HepG2 (cell line): ENCODE data around the gene ATP6V1D. TPM values are rescaled to one million over a fixed set of nuclear protein-coding genes. Genes with fewer than 3 reads are reported as not detected.
"Not testable (repeated sequence)": the region's sequence is repeated elsewhere in the genome, so short reads cannot be mapped to it uniquely, and the experiment has no call there.

Experiments
- ATAC-seq: fragments of 200-7000 bp; cut with Tn5 transposase; 3 replicates; pipeline ENCODE4 v1.9.1; 2020; ENCODE audit warnings: mild to moderate bottlenecking, moderate library complexity
- BruUV-seq: library from RNA; stranded (reverse); fragments of 400-500 nt; replicated peaks from 2 replicates; lab custom pipeline; 2021; lab: Mats Ljungman, UMichigan
- CTCF ChIA-PET: fragments of 300-600 bp; formaldehyde crosslinking; extraction: SDS; loops from one replicate; lab custom pipeline; 2021; ENCODE audit warnings: low total read pairs, inconsistent platforms, low intra/inter-chr PET ratio; lab: Yijun Ruan, JAX
- POLR2A ChIA-PET: fragments of 350-600 bp; sonication (Branson Sonifier 250); formaldehyde crosslinking; loops from one replicate; lab custom pipeline; 2020; ENCODE audit warnings: antibody characterized with exemption, inconsistent platforms; lab: Yijun Ruan, JAX
- DNase-seq: peaks from one replicate; pipeline ENCODE4 v3.0.0-alpha.2; 2015; ENCODE audit warnings: low spot score
- FAIRE-seq: peaks from 3 replicates; lab custom pipeline; 2011; peaks lifted over from hg19 to GRCh38; lab: Jason Lieb, UNC
- H2AFZ ChIP-seq: one replicate; pipeline ENCODE4 v1.6.1; 2011; ENCODE audit warnings: low read length, inconsistent platforms
- H3K27ac ChIP-seq: fragments of 300-600 bp; 3 replicates; pipeline ENCODE4 v1.8.0; 2011; ENCODE audit warnings: mixed run types, mild to moderate bottlenecking, mixed read lengths, low read length, inconsistent platforms; ENCODE audit not compliant: insufficient read depth; ENCODE audit errors: extremely low read length
- H3K27me3 ChIP-seq, 2 experiments: fragments of 200-600 bp in 1 of 2; 2 replicates in 1 of 2; 3 replicates in 1 of 2; pipeline versions ENCODE4 v1.6.0 to v1.8.0; 2011; ENCODE audit warnings: low read length in 2 of 2, mild to moderate bottlenecking in 2 of 2, moderate library complexity in 2 of 2, inconsistent platforms in 1 of 2; ENCODE audit not compliant: insufficient read depth in 2 of 2, control insufficient read depth in 1 of 2
- H3K36me3 ChIP-seq, 2 experiments: fragments of 200-600 bp in 1 of 2; replicated peaks in 1 of 2; 2 replicates in 1 of 2; 3 replicates in 1 of 2; pipeline versions ENCODE4 v1.5.1 to v1.8.0; 2011; ENCODE audit warnings: low read length in 2 of 2, inconsistent platforms in 1 of 2; ENCODE audit not compliant: insufficient read depth in 2 of 2, control insufficient read depth in 1 of 2
- H3K4me1 ChIP-seq: 2 replicates; pipeline ENCODE4 v1.5.1; 2012; ENCODE audit warnings: low read length, inconsistent platforms; ENCODE audit not compliant: insufficient read depth
- H3K4me2 ChIP-seq: 2 replicates; pipeline ENCODE4 v1.6.0; 2011; ENCODE audit warnings: low read depth, low read length, inconsistent platforms
- H3K4me3 ChIP-seq, 3 experiments: fragments of 200-600 bp in 1 of 3; sonication (generic), shearing (Covaris generic) in 1 of 3; replicated peaks in 1 of 3; 2 replicates each; pipeline ENCODE4 v1.5.1; 2011 to 2016; ENCODE audit warnings: low read length in 3 of 3, inconsistent platforms in 2 of 3, low read depth in 2 of 3, mild to moderate bottlenecking in 2 of 3, control low read depth in 1 of 3, mixed read lengths in 1 of 3; ENCODE audit not compliant: insufficient read depth in 1 of 3
- H3K79me2 ChIP-seq: one replicate; pipeline ENCODE4 v1.6.1; 2011; ENCODE audit warnings: low read length, inconsistent platforms; ENCODE audit not compliant: insufficient read depth
- H3K9ac ChIP-seq: 2 replicates; pipeline ENCODE4 v1.6.0; 2011; ENCODE audit warnings: mild to moderate bottlenecking, low read depth, low read length, inconsistent platforms; ENCODE audit not compliant: insufficient read depth
- H3K9me3 ChIP-seq: 2 replicates; pipeline ENCODE4 v1.5.1; 2012; ENCODE audit warnings: mild to moderate bottlenecking, low read length
- H4K20me1 ChIP-seq: 2 replicates; pipeline ENCODE4 v1.6.0; 2011; ENCODE audit warnings: inconsistent platforms, mild to moderate bottlenecking, low read length, moderate library complexity; ENCODE audit not compliant: insufficient read depth
- ELF3 ChIP-seq: IDR thresholded peaks from 2 replicates; pipeline ENCODE4 v1.6.1; 2016; ENCODE audit warnings: missing genetic modification reagents, missing compliant biosample characterization
- FOXJ3 ChIP-seq: sonication (generic); formaldehyde crosslinking; IDR thresholded peaks from 2 replicates; pipeline ENCODE4 v1.4.0; 2020; ENCODE audit warnings: missing genetic modification reagents, mild to moderate bottlenecking, borderline replicate concordance
- HOXA3 ChIP-seq: sonication (generic); formaldehyde crosslinking; IDR thresholded peaks from 2 replicates; pipeline ENCODE4 v1.5.0; 2020; ENCODE audit warnings: missing genetic modification reagents
- NFYB ChIP-seq: sonication (generic); formaldehyde crosslinking; IDR thresholded peaks from 2 replicates; pipeline ENCODE4 v1.4.0; 2020; ENCODE audit warnings: missing genetic modification reagents
- RARG ChIP-seq: sonication (generic); formaldehyde crosslinking; IDR thresholded peaks from 2 replicates; pipeline ENCODE4 v1.4.0; 2020; ENCODE audit warnings: low read depth, mild to moderate bottlenecking, missing genetic modification reagents
- ZNF441 ChIP-seq: sonication (generic); formaldehyde crosslinking; IDR thresholded peaks from 2 replicates; pipeline ENCODE4 v1.7.0; 2021; ENCODE audit warnings: missing genetic modification reagents, borderline replicate concordance
- ZNF549 ChIP-seq: sonication (generic); formaldehyde crosslinking; IDR thresholded peaks from 2 replicates; pipeline ENCODE4 v1.5.0; 2020; ENCODE audit warnings: missing genetic modification reagents
- ZNF709 ChIP-seq: sonication (generic); formaldehyde crosslinking; IDR thresholded peaks from 2 replicates; pipeline ENCODE4 v1.5.0; 2020; ENCODE audit warnings: mild to moderate bottlenecking, missing genetic modification reagents
- WGBS: methylation state at CpG from one replicate; pipeline ENCODE4 v1.1.6; 2017; ENCODE audit warnings: low lambda C conversion rate; 5-methylcytosine and 5-hydroxymethylcytosine counted together
- in situ Hi-C: cut with HindIII; loops from 2 replicates; pipeline ENCODE4 v1.10.0; 2017; ENCODE audit warnings: low pct_unique_long_range_greater_than_20kb; ENCODE audit not compliant: extremely low pct_ligation_motif_present
- intact Hi-C: fragments of 100-400 bp; cut with micrococcal nuclease; formaldehyde crosslinking; loops from one replicate; pipeline ENCODE4 v1.10.0; 2022; ENCODE audit not compliant: unreplicated experiment
- polyA plus RNA-seq, 8 experiments: library from polyadenylated mRNA; depleted of rRNA in 3 of 8; stranded (reverse) in 7 of 8; unstranded in 1 of 8; fragments of >200 nt; fragmentation: Illumina TruSeq in 4 of 8; extraction: Trizol in 4 of 8; gene quantifications; 2 replicates each; pipeline versions ENCODE4 v1.2.1 to v1.2.3, GENCODE V29; 2011 to 2016; ENCODE audit warnings: low read depth in 4 of 8, missing spikeins in 1 of 8, mixed read lengths in 1 of 8; ENCODE audit not compliant: insufficient read depth in 1 of 8
- total RNA-seq, 5 experiments: library from RNA; depleted of rRNA; stranded (reverse); fragments of >200 nt; fragmentation: Illumina TruSeq; extraction: Trizol; gene quantifications; 2 replicates each; pipeline ENCODE4 v1.2.3, GENCODE V29; 2016; ENCODE audit warnings: low read depth in 1 of 5
- TF ChIP-seq, protein P1 (sequence below): sonication (generic); formaldehyde crosslinking; IDR thresholded peaks from 2 replicates; pipeline ENCODE4 v1.4.0; 2020; ENCODE audit warnings: mild to moderate bottlenecking, missing genetic modification reagents
- TF ChIP-seq, protein P2 (sequence below): sonication (generic); formaldehyde crosslinking; IDR thresholded peaks from 2 replicates; pipeline ENCODE4 v1.4.0; 2020; ENCODE audit warnings: mild to moderate bottlenecking, missing genetic modification reagents

Gene ATP6V1D
- total and polyA plus RNA-seq, 2 of the 13 experiments (the other 11 are each of a cell fraction or from before 2014, with no cell fraction given), result 16.8 to 53.9 TPM

DNA sequence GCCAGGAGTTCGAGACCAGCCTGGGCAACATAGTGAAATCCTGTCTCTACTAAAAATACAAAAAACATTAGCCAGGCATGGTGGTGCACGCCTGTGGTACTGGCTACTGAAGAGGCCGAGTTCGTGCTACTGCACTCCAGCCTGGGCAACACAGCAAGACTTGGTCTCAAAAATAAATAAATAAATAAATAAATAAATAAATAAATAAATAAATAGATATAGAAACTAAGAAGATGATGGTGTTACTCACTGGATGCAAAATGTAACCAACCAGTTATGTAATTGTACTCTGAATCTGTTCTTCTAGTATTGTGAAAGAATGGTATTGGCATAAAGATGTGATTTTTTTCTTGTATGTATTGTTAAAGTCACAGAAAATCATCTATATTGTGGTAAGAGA lies 29.9 kb downstream of the ATP6V1D start:
- H3K27me3 ChIP-seq, H4K20me1 ChIP-seq, H2AFZ ChIP-seq, POLR2A ChIA-PET, H3K4me1 ChIP-seq, DNase-seq, H3K4me3 ChIP-seq, H3K79me2 ChIP-seq, CTCF ChIA-PET, H3K4me2 ChIP-seq, intact Hi-C loops, BruUV-seq, FAIRE-seq, H3K27ac ChIP-seq, H3K9me3 ChIP-seq, in situ Hi-C loops, H3K9ac ChIP-seq, ATAC-seq: not testable (repeated sequence)
- peaks cover 2 to 26% of the 10 kb centered on the region in 2 experiments for H3K36me3 ChIP-seq
- 96% methylated on average over 4 of the region's 4 CpGs for WGBS

DNA sequence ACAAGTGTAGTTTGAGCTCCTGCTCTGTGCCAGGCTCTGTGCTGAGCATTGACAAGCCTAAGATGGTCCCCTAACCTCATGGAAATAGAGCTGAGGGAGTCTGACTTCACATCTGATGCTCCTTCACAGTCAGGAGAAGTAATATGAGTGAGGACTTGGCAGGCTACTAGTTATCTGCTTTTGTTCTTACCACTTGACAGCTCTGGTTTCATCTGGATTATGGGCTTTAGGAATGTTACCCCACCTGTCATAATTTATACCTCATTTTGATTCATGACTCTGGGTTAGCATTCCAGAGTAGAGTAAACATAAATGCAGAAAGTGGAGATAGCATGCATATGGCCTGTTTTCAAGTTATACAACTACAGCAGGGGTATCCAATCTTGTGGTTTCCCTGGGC lies 40.5 kb downstream of the ATP6V1D start:
- H3K4me1 ChIP-seq, result no peaks in the 10 kb centered on the region
- in situ Hi-C loops, result no loop called here
- H3K4me3 ChIP-seq, result no peak overlapping the region
- DNase-seq (no peak), FAIRE-seq (no peak), ATAC-seq (no peak)
- POLR2A ChIA-PET, result no interaction called here
- no peaks in the 10 kb centered on the region for H3K9me3 ChIP-seq
- no peaks in the 10 kb centered on the region for H3K79me2 ChIP-seq
- H3K27ac ChIP-seq, result no peak overlapping the region
- H4K20me1 ChIP-seq, result no peaks in the 10 kb centered on the region
- H3K36me3 ChIP-seq, result peaks cover 7 to 12% of the 10 kb centered on the region in 2 experiments
- no TSS peak for BruUV-seq
- TF ChIP-seq ZNF441 (CRISPR knock-in tag), result no peak
- TF ChIP-seq, protein P1, sequence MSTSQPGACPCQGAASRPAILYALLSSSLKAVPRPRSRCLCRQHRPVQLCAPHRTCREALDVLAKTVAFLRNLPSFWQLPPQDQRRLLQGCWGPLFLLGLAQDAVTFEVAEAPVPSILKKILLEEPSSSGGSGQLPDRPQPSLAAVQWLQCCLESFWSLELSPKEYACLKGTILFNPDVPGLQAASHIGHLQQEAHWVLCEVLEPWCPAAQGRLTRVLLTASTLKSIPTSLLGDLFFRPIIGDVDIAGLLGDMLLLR, result no peak
- no peak for TF ChIP-seq ELF3 (CRISPR knock-in tag)
- no peak for TF ChIP-seq ZNF549 (CRISPR knock-in tag)
- TF ChIP-seq ZNF709 (CRISPR knock-in tag), result no peak
- TF ChIP-seq NFYB (CRISPR knock-in tag), result no peak
- TF ChIP-seq, protein P2, sequence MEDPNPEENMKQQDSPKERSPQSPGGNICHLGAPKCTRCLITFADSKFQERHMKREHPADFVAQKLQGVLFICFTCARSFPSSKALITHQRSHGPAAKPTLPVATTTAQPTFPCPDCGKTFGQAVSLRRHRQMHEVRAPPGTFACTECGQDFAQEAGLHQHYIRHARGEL (CRISPR knock-in tag), result no peak
- TF ChIP-seq FOXJ3 (CRISPR knock-in tag), result no peak
- no peak for TF ChIP-seq HOXA3
- no peak for TF ChIP-seq RARG (CRISPR knock-in tag)
- no peak overlapping the region for H2AFZ ChIP-seq
- CTCF ChIA-PET, result no interaction called here
- H3K4me2 ChIP-seq, result no peak overlapping the region
- H3K27me3 ChIP-seq, result no peaks in the 10 kb centered on the region
- intact Hi-C loops, result no loop called here
- no peak overlapping the region for H3K9ac ChIP-seq
